HCT116 (cell line): ENCODE data around the gene OR2T2. TPM values are rescaled to one million over a fixed set of nuclear protein-coding genes. Genes with fewer than 3 reads are reported as not detected.

Experiments
- ATAC-seq: fragments of 200-7000 bp; cut with Tn5 transposase; 2 replicates; pipeline ENCODE4 v1.9.1; 2020; ENCODE audit warnings: mild to moderate bottlenecking, moderate library complexity
- BruUV-seq: library from RNA; stranded (reverse); fragments of 400-500 nt; replicated peaks from 2 replicates; lab custom pipeline; 2021; lab: Mats Ljungman, UMichigan
- CTCF ChIA-PET: fragments of 300-600 bp; sonication (Branson Sonifier 250); formaldehyde crosslinking; loops from one replicate; lab custom pipeline; 2021; ENCODE audit warnings: antibody characterized with exemption; lab: Charles Lee
- POLR2A ChIA-PET: fragments of 300-600, 350-600 bp; sonication (Branson Sonifier 250); formaldehyde crosslinking; loops from one replicate; lab custom pipeline; 2021; ENCODE audit warnings: antibody characterized with exemption; lab: Charles Lee
- RAD21 ChIA-PET, 2 experiments: fragments of 300-600 bp; sonication (Branson Sonifier 250); formaldehyde crosslinking; loops; one replicate each; lab custom pipeline; 2023; ENCODE audit warnings: low total read pairs in 2 of 2; ENCODE audit not compliant: uncharacterized antibody in 2 of 2, unreplicated experiment in 2 of 2, low non-redundant PET in 1 of 2; lab: Charles Lee
- DNase-seq: peaks from one replicate; pipeline ENCODE4 v3.0.0-alpha.2; 2010; ENCODE audit warnings: low read depth, low spot score
- H2AFZ ChIP-seq: fragments of 200-600 bp; shearing (Covaris generic), sonication (generic); 2 replicates; pipeline ENCODE4 v1.6.1; 2017; ENCODE audit warnings: low read depth, mixed run types, mixed read lengths, antibody characterized with exemption, low read length; ENCODE audit not compliant: poor library complexity, severe bottlenecking
- H3K27ac ChIP-seq: 2 replicates; pipeline ENCODE4 v1.5.1; 2012; ENCODE audit warnings: low read depth, low read length
- H3K27me3 ChIP-seq: fragments of 200-600 bp; sonication (generic); 2 replicates; pipeline ENCODE4 v1.6.1; 2016; ENCODE audit warnings: mixed run types, low read length, mixed read lengths; ENCODE audit not compliant: insufficient read depth
- H3K36me3 ChIP-seq, 2 experiments: fragments of 200-500 bp in 1 of 2; fragments of 200-600 bp in 1 of 2; sonication (Bioruptor generic) in 1 of 2; sonication (generic) in 1 of 2; 2 replicates each; pipeline versions ENCODE4 v1.5.1 to v1.6.1; 2014 to 2016; ENCODE audit warnings: low read length in 2 of 2, inconsistent platforms in 1 of 2, mixed read lengths in 1 of 2, mixed run types in 1 of 2; ENCODE audit not compliant: insufficient read depth in 2 of 2, control insufficient read depth in 1 of 2
- H3K4me1 ChIP-seq, 2 experiments: fragments of 200-600 bp in 1 of 2; sonication (generic) in 1 of 2; 2 replicates each; pipeline versions ENCODE4 v1.5.1 to v1.6.1; 2012 to 2017; ENCODE audit warnings: low read length in 2 of 2, inconsistent platforms in 1 of 2, mild to moderate bottlenecking in 1 of 2, mixed read lengths in 1 of 2, mixed run types in 1 of 2, moderate library complexity in 1 of 2; ENCODE audit not compliant: insufficient read depth in 2 of 2, control insufficient read depth in 1 of 2
- H3K4me2 ChIP-seq: fragments of 200-600 bp; sonication (generic); 2 replicates; pipeline ENCODE4 v1.6.1; 2017; ENCODE audit warnings: mixed run types, low read length, mixed read lengths
- H3K4me3 ChIP-seq, 2 experiments: fragments of 200-600 bp in 1 of 2; sonication (generic) in 1 of 2; replicated peaks in 1 of 2; 2 replicates each; pipeline ENCODE4 v1.5.1; 2011 to 2016; ENCODE audit warnings: low read length in 2 of 2, control low read depth in 1 of 2, low read depth in 1 of 2, mild to moderate bottlenecking in 1 of 2, mixed read lengths in 1 of 2, mixed run types in 1 of 2
- H3K79me2 ChIP-seq: fragments of 200-600 bp; sonication (generic); 2 replicates; pipeline ENCODE4 v1.6.1; 2017; ENCODE audit warnings: mild to moderate bottlenecking, mixed run types, low read length, moderate library complexity, mixed read lengths; ENCODE audit not compliant: insufficient read depth
- H3K9ac ChIP-seq: fragments of 200-600 bp; sonication (generic); 2 replicates; pipeline ENCODE4 v1.6.1; 2016; ENCODE audit warnings: low read length, mixed read lengths
- H3K9me2 ChIP-seq: fragments of 200-600 bp; sonication (generic), shearing (Covaris generic); 2 replicates; pipeline ENCODE4 v1.6.1; 2017; ENCODE audit warnings: mixed run types, mild to moderate bottlenecking, moderate library complexity; ENCODE audit not compliant: insufficient read depth
- H3K9me3 ChIP-seq, 2 experiments: fragments of 200-500 bp in 1 of 2; fragments of 200-600 bp in 1 of 2; sonication (Bioruptor generic) in 1 of 2; sonication (generic) in 1 of 2; 2 replicates each; pipeline ENCODE4 v1.6.1; 2014 to 2017; ENCODE audit warnings: low read length in 2 of 2, mixed read lengths in 2 of 2, inconsistent platforms in 1 of 2, low read depth in 1 of 2, mild to moderate bottlenecking in 1 of 2, mixed run types in 1 of 2, moderate library complexity in 1 of 2; ENCODE audit not compliant: control insufficient read depth in 1 of 2, insufficient read depth in 1 of 2
- H4K20me1 ChIP-seq: fragments of 200-600 bp; sonication (generic), shearing (Covaris generic); 2 replicates; pipeline ENCODE4 v1.6.1; 2017; ENCODE audit warnings: mixed run types, mild to moderate bottlenecking, moderate library complexity; ENCODE audit not compliant: insufficient read depth
- CEBPB ChIP-seq: IDR thresholded peaks from 2 replicates; pipeline ENCODE4 v1.6.1; 2012; ENCODE audit warnings: low read depth
- CTCF ChIP-seq, 3 experiments: fragments of 200-600 bp in 1 of 3; sonication (generic) in 1 of 3; IDR thresholded peaks in 2 of 3; conservative IDR thresholded peaks in 1 of 3; 2 replicates each; pipeline ENCODE4 v1.5.1; 2012 to 2017; ENCODE audit warnings: low read depth in 2 of 3, low read length in 2 of 3, antibody characterized with exemption in 1 of 3, borderline replicate concordance in 1 of 3, control low read depth in 1 of 3, mild to moderate bottlenecking in 1 of 3, mixed read lengths in 1 of 3, mixed run types in 1 of 3, moderate library complexity in 1 of 3; ENCODE audit not compliant: insufficient read depth in 1 of 3
- ELF1 ChIP-seq: IDR thresholded peaks from 2 replicates; pipeline ENCODE4 v1.6.1; 2012; ENCODE audit warnings: low read depth, borderline replicate concordance
- EZH2 ChIP-seq: fragments of 200-600 bp; sonication (generic); IDR thresholded peaks from 2 replicates; pipeline ENCODE4 v1.6.1; 2017; ENCODE audit warnings: antibody characterized with exemption, mixed run types
- EZH2phosphoT487 ChIP-seq: fragments of 200-600 bp; IDR thresholded peaks from 2 replicates; pipeline ENCODE4 v1.6.1; 2018; ENCODE audit warnings: antibody characterized with exemption, borderline replicate concordance
- REST ChIP-seq: IDR thresholded peaks from 2 replicates; pipeline ENCODE4 v1.6.1; 2012; ENCODE audit warnings: low read depth
- SIN3A ChIP-seq: IDR thresholded peaks from 2 replicates; pipeline ENCODE4 v1.6.1; 2012; ENCODE audit warnings: low read depth
- intact Hi-C: fragments of 100-400 bp; cut with micrococcal nuclease; formaldehyde crosslinking; loops from 2 replicates; pipeline ENCODE4 v1.10.0; 2022
- total RNA-seq: library from RNA; stranded (reverse); gene quantifications from one replicate; pipeline ENCODE4 v1.2.1, GENCODE V29; 2021; ENCODE audit not compliant: unreplicated experiment
- TF ChIP-seq, protein P1 (sequence below): IDR thresholded peaks from 2 replicates; pipeline ENCODE4 v1.6.1; 2012

Gene OR2T2
- total RNA-seq, 1 experiment from 2014 or later, result not detected

GRCh38 chr1:248406721-248407692 is 38.4 kb upstream of the OR2T2 start (continued):
- TF ChIP-seq CTCF (IDR thresholded peaks at IDR 0.05 in 2 of 3, conservative IDR thresholded peaks at IDR 0.05 in 1 of 3; ENCODE audit: borderline replicate concordance in 1 of 3, insufficient read depth in 1 of 3, low read depth in 2 of 3, low read length in 2 of 3) (no peak), SIN3A (no peak), ELF1 (no peak)

DNA sequence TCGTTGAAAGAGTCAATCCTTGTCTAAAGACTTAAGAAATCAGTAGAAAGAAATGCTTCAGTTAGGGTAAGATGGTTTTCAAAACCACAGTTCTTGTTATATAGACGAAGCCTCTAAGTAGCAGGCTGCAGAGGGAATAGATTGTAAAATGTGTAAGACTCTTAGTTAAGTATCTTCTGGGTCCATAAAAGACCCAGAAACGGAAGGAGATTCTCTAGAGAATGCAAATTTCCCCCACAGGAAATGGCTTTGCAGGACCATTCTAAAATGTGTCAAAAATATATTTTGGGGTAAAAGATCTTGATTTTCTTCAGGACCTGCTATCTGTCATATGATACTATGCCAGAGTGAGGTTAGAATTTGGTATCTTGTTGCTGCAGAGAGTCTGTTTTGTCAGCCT is 29.2 kb upstream of the OR2T2 start:
- RAD21 ChIA-PET, result no interaction called here

More for the DNA sequence above, 29.2 kb upstream of the OR2T2 start:
- no peak for TF ChIP-seq REST
- TF ChIP-seq ELF1, result no peak
- TF ChIP-seq, protein P1, sequence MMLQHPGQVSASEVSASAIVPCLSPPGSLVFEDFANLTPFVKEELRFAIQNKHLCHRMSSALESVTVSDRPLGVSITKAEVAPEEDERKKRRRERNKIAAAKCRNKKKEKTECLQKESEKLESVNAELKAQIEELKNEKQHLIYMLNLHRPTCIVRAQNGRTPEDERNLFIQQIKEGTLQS, result no peak
- TF ChIP-seq CEBPB, result no peak
- TF ChIP-seq EZH2, result no peak
- TF ChIP-seq EZH2phosphoT487, result no peak
- DNase-seq (no peak), ATAC-seq (no peak)
- POLR2A ChIA-PET, result no interaction called here
- Histone ChIP-seq H3K9me2 (no peaks in the 10 kb centered on the region), H2AFZ (no peak overlapping the region), H3K4me2 (no peak overlapping the region), H3K36me3 (no peaks in the 10 kb centered on the region), H4K20me1 (no peaks in the 10 kb centered on the region), H3K4me1 (no peaks in the 10 kb centered on the region), H3K9ac (no peak overlapping the region), H3K9me3 (peaks cover 7 to 15% of the 10 kb centered on the region in 2 experiments; a peak in 2 of 4 replicates), H3K27ac (no peak overlapping the region), H3K27me3 (no peaks in the 10 kb centered on the region), H3K79me2 (no peaks in the 10 kb centered on the region), H3K4me3 (no peak overlapping the region)
- CTCF ChIA-PET, result no interaction called here
- no TSS peak for BruUV-seq
- intact Hi-C loops, result no loop called here
